IMR-90 (cell line): ENCODE data around the gene KCNQ5. TPM values are rescaled to one million over a fixed set of nuclear protein-coding genes. Genes with fewer than 3 reads are reported as not detected.
A peak's percentile ranks its signal among the peaks of the same experiment; 100 is the strongest.

Experiments used
- ATAC-seq: fragments of 200-7000 bp; cut with Tn5 transposase; 2 replicates; pipeline ENCODE4 v1.9.1; 2020; ENCODE audit warnings: low read depth, mild to moderate bottlenecking, moderate library complexity
- BruUV-seq: library from RNA; stranded (reverse); fragments of 400-500 nt; replicated peaks from 2 replicates; lab custom pipeline; 2021; lab: Mats Ljungman, UMichigan
- CTCF ChIA-PET: fragments of 300-600 bp; formaldehyde crosslinking; extraction: SDS; loops from one replicate; lab custom pipeline; 2021; ENCODE audit warnings: antibody characterized with exemption; lab: Yijun Ruan, JAX
- POLR2A ChIA-PET: fragments of 300-600 bp; sonication (Branson Sonifier 250); formaldehyde crosslinking; loops from one replicate; lab custom pipeline; 2022; ENCODE audit warnings: antibody characterized with exemption; ENCODE audit not compliant: unreplicated experiment; lab: Charles Lee
- DNase-seq: peaks from one replicate; pipeline ENCODE4 v3.0.0; 2013
- H2AFZ ChIP-seq: replicated peaks from 2 replicates; pipeline ENCODE3; 2013; ENCODE audit warnings: low read length, mild to moderate bottlenecking; ENCODE audit not compliant: poor library complexity
- H2AK5ac ChIP-seq: 2 replicates; pipeline ENCODE4 v1.6.1; 2013; ENCODE audit warnings: low read depth, low read length, inconsistent platforms
- H2AK9ac ChIP-seq: replicated peaks from 2 replicates; pipeline ENCODE3; 2013; ENCODE audit warnings: mild to moderate bottlenecking, low read depth, low read length, moderate library complexity; ENCODE audit not compliant: poor library complexity
- H2BK120ac ChIP-seq: 2 replicates; pipeline ENCODE4 v1.6.1; 2013; ENCODE audit warnings: low read depth, low read length, inconsistent platforms
- H2BK15ac ChIP-seq: 3 replicates; pipeline ENCODE4 v1.6.1; 2013; ENCODE audit warnings: low read depth, low read length, inconsistent platforms
- H2BK20ac ChIP-seq: 2 replicates; pipeline ENCODE4 v1.6.1; 2013; ENCODE audit warnings: low read depth, mild to moderate bottlenecking, inconsistent platforms, low read length, moderate library complexity
- H2BK5ac ChIP-seq: 2 replicates; pipeline ENCODE4 v1.6.1; 2013; ENCODE audit warnings: mild to moderate bottlenecking, low read depth, low read length, inconsistent platforms; ENCODE audit not compliant: poor library complexity, severe bottlenecking
- H3K14ac ChIP-seq: replicated peaks from 2 replicates; pipeline ENCODE4 v1.6.1; 2013; ENCODE audit warnings: low read depth, low read length, inconsistent platforms
- H3K18ac ChIP-seq: 2 replicates; pipeline ENCODE4 v1.6.1; 2013; ENCODE audit warnings: low read depth, low read length, control low read depth
- H3K23ac ChIP-seq: 2 replicates; pipeline ENCODE4 v1.6.1; 2013; ENCODE audit warnings: low read depth, low read length, inconsistent platforms
- H3K27ac ChIP-seq: 2 replicates; pipeline ENCODE4 v1.5.1; 2013; ENCODE audit warnings: mild to moderate bottlenecking, control low read depth, low read length; ENCODE audit not compliant: insufficient read depth
- H3K27me3 ChIP-seq: 2 replicates; pipeline ENCODE4 v1.6.1; 2013; ENCODE audit warnings: low read length; ENCODE audit not compliant: control insufficient read depth, insufficient read depth
- H3K36me3 ChIP-seq: 2 replicates; pipeline ENCODE4 v1.6.1; 2013; ENCODE audit warnings: low read length, mixed read lengths; ENCODE audit not compliant: control insufficient read depth, insufficient read depth
- H3K4ac ChIP-seq: 2 replicates; pipeline ENCODE4 v1.6.1; 2013; ENCODE audit warnings: low read depth, low read length, inconsistent platforms
- H3K4me1 ChIP-seq: 2 replicates; pipeline ENCODE4 v1.6.1; 2013; ENCODE audit warnings: low read length, mixed read lengths; ENCODE audit not compliant: control insufficient read depth, insufficient read depth
- H3K4me2 ChIP-seq: 2 replicates; pipeline ENCODE4 v1.6.1; 2013; ENCODE audit warnings: low read depth, mild to moderate bottlenecking, control low read depth, low read length, moderate library complexity
- H3K4me3 ChIP-seq: 2 replicates; pipeline ENCODE4 v1.5.1; 2013; ENCODE audit warnings: low read depth, mild to moderate bottlenecking, control low read depth, low read length, moderate library complexity; ENCODE audit not compliant: insufficient read depth
- H3K56ac ChIP-seq: 2 replicates; pipeline ENCODE4 v1.6.1; 2013; ENCODE audit warnings: low read length, inconsistent platforms; ENCODE audit not compliant: insufficient read depth; ENCODE audit errors: extremely low read depth
- H3K79me1 ChIP-seq, 2 experiments: 2 replicates each; pipeline ENCODE4 v1.6.1; 2013; ENCODE audit warnings: low read length in 2 of 2, inconsistent platforms in 1 of 2, low read depth in 1 of 2
- H3K9ac ChIP-seq: 2 replicates; pipeline ENCODE4 v1.6.1; 2013; ENCODE audit warnings: low read depth, low read length, control low read depth
- H3K9me1 ChIP-seq: 2 replicates; pipeline ENCODE4 v1.6.1; 2013; ENCODE audit warnings: low read length, inconsistent platforms; ENCODE audit not compliant: insufficient read depth
- H3K9me3 ChIP-seq: 2 replicates; pipeline ENCODE4 v1.6.1; 2013; ENCODE audit warnings: low read length; ENCODE audit not compliant: control insufficient read depth, insufficient read depth
- H4K20me1 ChIP-seq: 2 replicates; pipeline ENCODE4 v1.6.1; 2013; ENCODE audit warnings: low read length, inconsistent platforms; ENCODE audit not compliant: insufficient read depth
- H4K5ac ChIP-seq: 2 replicates; pipeline ENCODE4 v1.6.1; 2013; ENCODE audit warnings: mild to moderate bottlenecking, low read depth, low read length, control low read depth
- H4K8ac ChIP-seq, 2 experiments: 2 replicates each; pipeline ENCODE4 v1.6.1; 2013; ENCODE audit warnings: low read depth in 2 of 2, low read length in 2 of 2, control low read depth in 1 of 2, inconsistent platforms in 1 of 2
- H4K91ac ChIP-seq: 2 replicates; pipeline ENCODE4 v1.6.1; 2013; ENCODE audit warnings: low read depth, low read length, inconsistent platforms; ENCODE audit not compliant: insufficient read depth
- BHLHE40 ChIP-seq: fragments of 150-350 bp; IDR thresholded peaks from 2 replicates; pipeline ENCODE4 v1.6.1; 2016; ENCODE audit warnings: mild to moderate bottlenecking, low read depth, low read length
- CHD1 ChIP-seq: IDR thresholded peaks from 2 replicates; pipeline ENCODE4 v1.6.1; 2012; ENCODE audit warnings: low read depth, low read length, improper control_type of control experiment
- CTCF ChIP-seq: conservative IDR thresholded peaks from 2 replicates; pipeline ENCODE4 v1.5.1; 2012; ENCODE audit warnings: mild to moderate bottlenecking, low read depth, low read length, improper control_type of control experiment
- FOS ChIP-seq: fragments of 150-350 bp; IDR thresholded peaks from 2 replicates; pipeline ENCODE4 v1.6.1; 2016; ENCODE audit warnings: low read depth, low read length
- MXI1 ChIP-seq: IDR thresholded peaks from 2 replicates; pipeline ENCODE4 v1.6.1; 2012; ENCODE audit warnings: low read depth, mild to moderate bottlenecking, low read length, moderate library complexity, borderline replicate concordance
- POLR2A ChIP-seq: IDR thresholded peaks from 2 replicates; pipeline ENCODE4 v1.6.1; 2012; ENCODE audit warnings: mild to moderate bottlenecking, low read depth, low read length
- RCOR1 ChIP-seq: IDR thresholded peaks from 2 replicates; pipeline ENCODE4 v1.6.1; 2012; ENCODE audit warnings: mild to moderate bottlenecking, low read length, improper control_type of control experiment; ENCODE audit not compliant: insufficient replicate concordance
- WGBS, 2 experiments: methylation state at CpG; one replicate each; pipeline versions ENCODE4 v1.1.5 to v1.1.7; 2013; ENCODE audit warnings: missing lambda C conversion rate in 2 of 2; ENCODE audit not compliant: insufficient read length in 1 of 2; ENCODE audit errors: extremely low coverage in 2 of 2; 5-methylcytosine and 5-hydroxymethylcytosine counted together
- dilution Hi-C: fragments of 300-500 bp; cut with HindIII; formaldehyde crosslinking; loops from one replicate; pipeline ENCODE4 v1.14.3; 2018; ENCODE audit warnings: low sequenced_read_pairs; ENCODE audit not compliant: unreplicated experiment
- in situ Hi-C: fragments of 300-500 bp; cut with MboI; formaldehyde crosslinking; loops from 3 replicates; pipeline ENCODE4 v1.14.3; 2019; ENCODE audit warnings: low sequenced_read_pairs, inconsistent platforms, mixed read lengths
- intact Hi-C: fragments of 100-400 bp; cut with micrococcal nuclease; formaldehyde crosslinking; loops from 2 replicates; pipeline ENCODE4 v1.10.0; 2022
- polyA plus RNA-seq, 3 experiments: library from polyadenylated mRNA; depleted of rRNA; stranded (reverse); fragments of >200 nt; gene quantifications; 2 replicates each; pipeline ENCODE4 v1.2.3, GENCODE V29; 2012; ENCODE audit warnings: low replicate concordance in 1 of 3
- total RNA-seq: library from RNA; depleted of rRNA; stranded (reverse); fragments of >200 nt; gene quantifications from 2 replicates; pipeline ENCODE4 v1.2.3, GENCODE V29; 2012

Gene KCNQ5
- total and polyA plus RNA-seq, 2 of the 4 experiments (the other 2 are of a cell fraction): 0.75 to 1.3 TPM

- ChIA-PET CTCF (interaction anchor here (0.9 kb wide), 1 partner anchor 537 kb away, joined by 5 read pairs; no protein-coding TSS in a partner anchor), POLR2A (no interaction called here)
- Histone ChIP-seq H4K8ac (no peak overlapping the region), H2BK15ac (no peak overlapping the region), H3K27me3 (no peaks in the 10 kb centered on the region), H3K56ac (no peak overlapping the region), H3K18ac (no peak overlapping the region), H3K27ac (no peak overlapping the region), H2BK5ac (no peak overlapping the region), H2AK5ac (no peak overlapping the region), H2AFZ (no peak overlapping the region), H2BK20ac (no peak overlapping the region), H4K20me1 (no peaks in the 10 kb centered on the region), H3K4me1 (no peaks in the 10 kb centered on the region), H3K4me3 (no peak overlapping the region), H3K36me3 (no peaks in the 10 kb centered on the region), H3K79me1 (no peaks in the 10 kb centered on the region), H3K9me3 (no peaks in the 10 kb centered on the region), H3K9me1 (peaks cover 2% of the 10 kb centered on the region; the same call in 1 of the 2 replicates), H4K91ac (no peak overlapping the region), H4K5ac (no peak overlapping the region), H3K9ac (no peak overlapping the region), H2BK120ac (no peak overlapping the region), H3K4me2 (no peak overlapping the region), H3K14ac (no peak overlapping the region), H2AK9ac (no peak overlapping the region), H3K23ac (no peak overlapping the region), H3K4ac (no peak overlapping the region)
- ATAC-seq: peak; percentile 57; the same call in 1 of the 2 replicates
- intact Hi-C loops: no loop called here
- DNase-seq: peak; percentile 68
- no CpG with 5 or more reads among the region's 2 CpGs for WGBS, 2 experiments
- BruUV-seq: no TSS peak
- dilution Hi-C loops: no loop called here
- no peak for TF ChIP-seq FOS
- no peak for TF ChIP-seq POLR2A
- TF ChIP-seq RCOR1: no peak
- no peak for TF ChIP-seq CTCF
- no peak for TF ChIP-seq CHD1
- TF ChIP-seq MXI1: no peak
- TF ChIP-seq BHLHE40: no peak
- in situ Hi-C loops: no loop called here
Observed at GRCh38 chr6:73152966-73153757, 531.3 kb downstream of the KCNQ5 start.
